Endothelial cell of umbilical vein (primary cell): ENCODE results near the gene GABRB2. TPM values are rescaled to one million over a fixed set of nuclear protein-coding genes. Genes with fewer than 3 reads are reported as not detected.

Experiments used
- BruUV-seq: library from RNA; stranded (reverse); fragments of 400-500 nt; replicated peaks from 2 replicates; lab custom pipeline; 2021; lab: Mats Ljungman, UMichigan
- CTCF ChIA-PET: fragments of 300-600, 350-600 bp; sonication (Branson Sonifier 250); formaldehyde crosslinking; loops from one replicate; lab custom pipeline; 2021; ENCODE audit warnings: antibody characterized with exemption, inconsistent platforms; lab: Charles Lee
- POLR2A ChIA-PET: fragments of 300-600, 350-600 bp; sonication (Branson Sonifier 250); formaldehyde crosslinking; loops from one replicate; lab custom pipeline; 2021; ENCODE audit warnings: antibody characterized with exemption, inconsistent platforms; lab: Charles Lee
- DNase-seq: peaks from one replicate; pipeline ENCODE4 v3.0.0-alpha.2; 2011; ENCODE audit warnings: low read depth, low spot score
- FAIRE-seq: peaks from 2 replicates; lab custom pipeline; 2011; peaks lifted over from hg19 to GRCh38; lab: Jason Lieb, UNC
- H2AFZ ChIP-seq: 2 replicates; pipeline ENCODE4 v1.6.0; 2012; ENCODE audit warnings: low read depth, low read length, control low read depth, inconsistent platforms
- H3K27ac ChIP-seq: 2 replicates; pipeline ENCODE4 v1.5.1; 2011; ENCODE audit warnings: low read depth, mild to moderate bottlenecking, control low read depth, low read length, moderate library complexity; ENCODE audit not compliant: insufficient read depth
- H3K27me3 ChIP-seq, 2 experiments: 2 replicates each; pipeline versions ENCODE4 v1.6.0 to v1.6.1; 2011; ENCODE audit warnings: low read length in 2 of 2, mixed read lengths in 1 of 2; ENCODE audit not compliant: control insufficient read depth in 2 of 2, insufficient read depth in 2 of 2
- H3K36me3 ChIP-seq, 2 experiments: 2 replicates in 1 of 2; 3 replicates in 1 of 2; pipeline ENCODE4 v1.5.1; 2011; ENCODE audit warnings: low read length in 2 of 2, mild to moderate bottlenecking in 1 of 2, moderate library complexity in 1 of 2; ENCODE audit not compliant: control insufficient read depth in 2 of 2, insufficient read depth in 2 of 2; ENCODE audit errors: extremely low read depth in 1 of 2
- H3K4me1 ChIP-seq: 3 replicates; pipeline ENCODE4 v1.5.1; 2011; ENCODE audit warnings: mild to moderate bottlenecking, low read length; ENCODE audit not compliant: control insufficient read depth, insufficient read depth; ENCODE audit errors: extremely low read depth
- H3K4me2 ChIP-seq: 2 replicates; pipeline ENCODE4 v1.6.1; 2011; ENCODE audit warnings: low read length, control low read depth, mixed read lengths; ENCODE audit not compliant: insufficient read depth
- H3K4me3 ChIP-seq, 3 experiments: fragments of 200-600 bp in 1 of 3; sonication (generic), shearing (Covaris generic) in 1 of 3; replicated peaks in 1 of 3; 2 replicates each; pipeline ENCODE4 v1.5.1; 2011 to 2016; ENCODE audit warnings: control low read depth in 3 of 3, low read length in 3 of 3, mild to moderate bottlenecking in 2 of 3, inconsistent platforms in 1 of 3, low read depth in 1 of 3, moderate library complexity in 1 of 3; ENCODE audit not compliant: insufficient read depth in 1 of 3
- H3K79me2 ChIP-seq: 2 replicates; pipeline ENCODE4 v1.6.0; 2012; ENCODE audit warnings: low read length, inconsistent platforms; ENCODE audit not compliant: control insufficient read depth, insufficient read depth
- H3K9ac ChIP-seq: replicated peaks from 2 replicates; pipeline ENCODE3; 2011; ENCODE audit warnings: low read length, control low read depth; ENCODE audit not compliant: insufficient read depth; ENCODE audit errors: extremely low read depth
- H3K9me1 ChIP-seq: replicated peaks from 3 replicates; pipeline ENCODE4 v1.6.0; 2011; ENCODE audit warnings: mild to moderate bottlenecking, low read length; ENCODE audit not compliant: control insufficient read depth, insufficient read depth; ENCODE audit errors: extremely low read depth
- H3K9me3 ChIP-seq: replicated peaks from 2 replicates; pipeline ENCODE4 v1.5.1; 2012; ENCODE audit warnings: low read length, inconsistent platforms; ENCODE audit not compliant: control insufficient read depth, insufficient read depth
- H4K20me1 ChIP-seq: replicated peaks from 2 replicates; pipeline ENCODE3; 2011; ENCODE audit warnings: mild to moderate bottlenecking, low read length; ENCODE audit not compliant: control insufficient read depth, insufficient read depth; ENCODE audit errors: extremely low read depth
- CTCF ChIP-seq, 2 donors: IDR thresholded peaks; 1 replicate in 1 of 2; 2 replicates in 1 of 2; pipeline ENCODE4 v1.5.1; 2011; ENCODE audit warnings: low read length in 2 of 2, mild to moderate bottlenecking in 2 of 2, moderate library complexity in 2 of 2, control low read depth in 1 of 2, inconsistent platforms in 1 of 2, low read depth in 1 of 2; ENCODE audit not compliant: insufficient read depth in 1 of 2; ENCODE audit errors: extremely low read depth in 1 of 2
- EZH2 ChIP-seq: IDR thresholded peaks from 2 replicates; pipeline ENCODE4 v1.6.1; 2012; ENCODE audit warnings: borderline replicate concordance, low read depth, mild to moderate bottlenecking, moderate library complexity, low read length, inconsistent platforms; ENCODE audit not compliant: severe bottlenecking
- FOS ChIP-seq: IDR thresholded peaks from 2 replicates; pipeline ENCODE4 v1.6.1; 2011; ENCODE audit warnings: mild to moderate bottlenecking, low read length, moderate library complexity, borderline replicate concordance; ENCODE audit not compliant: insufficient read depth
- GATA2 ChIP-seq: IDR thresholded peaks from 2 replicates; pipeline ENCODE4 v1.7.0; 2011; ENCODE audit warnings: low read depth, mild to moderate bottlenecking, moderate library complexity, mixed read lengths, low read length; ENCODE audit not compliant: insufficient read length, insufficient read depth
- JUN ChIP-seq: IDR thresholded peaks from 2 replicates; pipeline ENCODE4 v1.6.1; 2011; ENCODE audit warnings: borderline replicate concordance, low read depth; ENCODE audit not compliant: insufficient read length, insufficient read depth
- MAX ChIP-seq: IDR thresholded peaks from 2 replicates; pipeline ENCODE4 v1.6.1; 2011; ENCODE audit not compliant: insufficient read depth, insufficient read length
- MYC ChIP-seq: IDR thresholded peaks from one replicate; pipeline ENCODE4 v1.6.1; 2011; ENCODE audit warnings: mild to moderate bottlenecking, low read depth, low read length
- POLR2A ChIP-seq: IDR thresholded peaks from 2 replicates; pipeline ENCODE4 v1.6.1; 2012; ENCODE audit warnings: low read depth, mild to moderate bottlenecking, control low read depth, low read length
- POLR2AphosphoS5 ChIP-seq: IDR thresholded peaks from 2 replicates; pipeline ENCODE4 v1.6.1; 2012; ENCODE audit warnings: low read depth, mild to moderate bottlenecking, control low read depth, low read length, moderate library complexity; ENCODE audit not compliant: insufficient read depth
- dilution Hi-C: fragments of 300-500 bp; cut with MboI; formaldehyde crosslinking; loops from one replicate; pipeline ENCODE4 v1.15.0; 2019; ENCODE audit warnings: low sequenced_read_pairs; ENCODE audit not compliant: extremely low pct_ligation_motif_present
- intact Hi-C: fragments of 100-400 bp; cut with micrococcal nuclease; formaldehyde crosslinking; loops from one replicate; pipeline ENCODE4 v1.10.0; 2022
- polyA plus RNA-seq, 4 experiments: library from polyadenylated mRNA; depleted of rRNA in 3 of 4; stranded (reverse) in 3 of 4; unstranded in 1 of 4; fragments of >200 nt; gene quantifications; 2 replicates each; pipeline versions ENCODE4 v1.2.1 to v1.2.3, GENCODE V29; 2011 to 2012; ENCODE audit warnings: missing spikeins in 1 of 4
- total RNA-seq: library from RNA; stranded (reverse); gene quantifications from 2 replicates; pipeline ENCODE4 v1.2.3, GENCODE V29; 2021

Gene GABRB2
- total and polyA plus RNA-seq, 2 donors (not counting 3 experiments of a cell fraction or from before 2014, with no cell fraction given) = not detected

- Histone ChIP-seq H3K36me3 (no peaks in the 10 kb centered on the region), H2AFZ (no peak overlapping the region), H4K20me1 (no peaks in the 10 kb centered on the region), H3K4me2 (no peak overlapping the region), H3K9me1 (no peaks in the 10 kb centered on the region), H3K79me2 (no peaks in the 10 kb centered on the region), H3K9me3 (peaks cover 2% of the 10 kb centered on the region), H3K4me3 (no peak overlapping the region), H3K27ac (no peak overlapping the region), H3K9ac (no peak overlapping the region), H3K27me3 (no peaks in the 10 kb centered on the region), H3K4me1 (no peaks in the 10 kb centered on the region)
- TF ChIP-seq JUN = no peak
- no peak for TF ChIP-seq EZH2
- no peak for TF ChIP-seq POLR2AphosphoS5
- no TSS peak for BruUV-seq
- DNase-seq = no peak
- CTCF ChIA-PET = no interaction called here
- FAIRE-seq = no peak
- POLR2A ChIA-PET = no interaction called here
- intact Hi-C loops (no loop called here), dilution Hi-C loops (no loop called here)
Measured at GRCh38 chr5:161421067-161421466, 125.5 kb downstream of the GABRB2 start.

- peaks cover 2% of the 10 kb centered on the region for H3K9me3 ChIP-seq
- H3K79me2 ChIP-seq = no peaks in the 10 kb centered on the region
- no peaks in the 10 kb centered on the region for H4K20me1 ChIP-seq
- BruUV-seq = no TSS peak
- no peak overlapping the region for H3K27ac ChIP-seq
- no peaks in the 10 kb centered on the region for H3K9me1 ChIP-seq
- dilution Hi-C loops (no loop called here), intact Hi-C loops (no loop called here)
- ChIA-PET POLR2A (no interaction called here), CTCF (no interaction called here)
- no peaks in the 10 kb centered on the region for H3K27me3 ChIP-seq
- DNase-seq = no peak
- H3K9ac ChIP-seq = no peak overlapping the region
- FAIRE-seq = no peak
- no peaks in the 10 kb centered on the region for H3K4me1 ChIP-seq
- no peak for TF ChIP-seq JUN
- TF ChIP-seq EZH2 = no peak
- TF ChIP-seq FOS = no peak
- TF ChIP-seq POLR2AphosphoS5 = no peak
- TF ChIP-seq MYC = no peak
- TF ChIP-seq CTCF (IDR thresholded peaks at IDR 0.05; ENCODE audit: extremely low read depth in 1 of 2, insufficient read depth in 1 of 2, low read depth in 1 of 2, low read length in 2 of 2) = no peak
- TF ChIP-seq POLR2A = no peak
- TF ChIP-seq MAX = no peak
- no peak for TF ChIP-seq GATA2
- H3K4me3 ChIP-seq = no peak overlapping the region
- no peak overlapping the region for H3K4me2 ChIP-seq
- H3K36me3 ChIP-seq = no peaks in the 10 kb centered on the region
- no peak overlapping the region for H2AFZ ChIP-seq
Measured at GRCh38 chr5:161420521-161420920, 126.0 kb downstream of the GABRB2 start.
